AG04450 (cell line): Measurements from ENCODE around the gene ATP9B. TPM values are rescaled to one million over a fixed set of nuclear protein-coding genes. Genes with fewer than 3 reads are reported as not detected.
A peak's percentile ranks its signal among the peaks of the same experiment; 100 is the strongest.

Experiments used
- CTCF ChIA-PET: fragments of 300-600, 350-600 bp; formaldehyde crosslinking; extraction: SDS; loops from one replicate; lab custom pipeline; 2022; ENCODE audit warnings: antibody characterized with exemption, inconsistent platforms; lab: Charles Lee
- POLR2A ChIA-PET: fragments of 350-600 bp; formaldehyde crosslinking; extraction: SDS; loops from one replicate; lab custom pipeline; 2021; ENCODE audit warnings: antibody characterized with exemption, inconsistent platforms; lab: Yijun Ruan, JAX
- DNase-seq: peaks from one replicate; pipeline ENCODE4 v3.0.0-alpha.2; 2011; ENCODE audit warnings: low read depth, low spot score
- H3K27ac ChIP-seq: one replicate; pipeline ENCODE4 v1.5.1; 2012; ENCODE audit warnings: low read depth, low read length, control low read depth
- H3K27me3 ChIP-seq: one replicate; pipeline ENCODE4 v1.6.0; 2012; ENCODE audit warnings: low read length; ENCODE audit not compliant: control insufficient read depth, insufficient read depth
- H3K4me3 ChIP-seq: 2 replicates; pipeline ENCODE4 v1.5.1; 2011; ENCODE audit warnings: mild to moderate bottlenecking, low read depth, low read length, control low read depth
- H3K9me3 ChIP-seq: 2 replicates; pipeline ENCODE4 v1.5.1; 2012; ENCODE audit warnings: low read length; ENCODE audit not compliant: control insufficient read depth, insufficient read depth
- polyA plus RNA-seq: library from polyadenylated mRNA; depleted of rRNA; stranded (reverse); fragments of >200 nt; gene quantifications from 2 replicates; pipeline ENCODE4 v1.2.3, GENCODE V29; 2011
- TF ChIP-seq, protein P1 (sequence below): IDR thresholded peaks from 2 replicates; pipeline ENCODE4 v1.5.1; 2011; ENCODE audit warnings: low read depth, low read length, control low read depth, inconsistent platforms

The ATP9B gene
- polyA plus RNA-seq, 1 experiment, result 18.1 TPM

DNA sequence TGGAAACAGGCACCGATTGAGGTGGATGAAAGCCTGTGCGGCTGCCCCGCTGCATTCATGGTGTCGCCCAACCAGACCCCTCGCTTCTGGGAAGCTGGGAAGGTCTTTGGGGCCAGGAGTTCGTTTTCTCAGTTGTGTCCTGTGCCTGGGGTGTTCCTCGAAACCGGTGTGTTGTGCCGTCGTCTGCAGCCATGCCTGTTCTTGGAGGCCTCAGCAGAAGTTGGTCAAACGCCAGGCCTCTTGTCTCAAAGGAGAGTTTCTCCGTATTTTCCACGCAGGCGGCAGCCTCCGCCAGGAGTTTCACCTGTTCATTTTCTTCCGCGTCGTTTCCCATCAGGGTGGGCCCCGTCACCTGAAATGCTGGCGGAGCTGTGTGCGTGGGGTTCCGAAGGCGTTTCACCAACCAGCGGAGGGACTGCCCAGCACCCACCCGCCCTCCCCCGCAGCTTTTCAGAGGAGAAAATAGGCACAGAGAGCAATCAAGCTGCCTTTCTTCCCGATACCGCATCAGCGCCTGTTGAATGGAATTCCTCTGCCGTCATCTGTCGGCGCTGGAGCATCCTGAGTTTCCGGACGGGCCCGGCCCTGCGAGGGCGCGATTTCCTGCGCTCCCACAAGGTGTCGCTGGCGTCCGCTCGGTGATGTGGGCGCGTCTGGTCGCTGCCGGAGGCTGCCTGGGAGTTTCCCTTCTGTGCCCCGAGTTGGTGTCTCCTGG, 309.5 kb downstream of the ATP9B start:
- ChIA-PET CTCF (interaction anchor here (0.6 to 7.4 kb wide), 20 partner anchors 9 to 302 kb away, joined by 3 to 107 read pairs (median 3); no protein-coding TSS in a partner anchor), POLR2A (no interaction called here)
- H3K9me3 ChIP-seq, result no peaks in the 10 kb centered on the region; the same call in 1 of the 2 replicates
- no peak overlapping the region for H3K4me3 ChIP-seq
- no peaks in the 10 kb centered on the region for H3K27me3 ChIP-seq
- DNase-seq, result no peak
- H3K27ac ChIP-seq, result no peak overlapping the region
- TF ChIP-seq, protein P1, sequence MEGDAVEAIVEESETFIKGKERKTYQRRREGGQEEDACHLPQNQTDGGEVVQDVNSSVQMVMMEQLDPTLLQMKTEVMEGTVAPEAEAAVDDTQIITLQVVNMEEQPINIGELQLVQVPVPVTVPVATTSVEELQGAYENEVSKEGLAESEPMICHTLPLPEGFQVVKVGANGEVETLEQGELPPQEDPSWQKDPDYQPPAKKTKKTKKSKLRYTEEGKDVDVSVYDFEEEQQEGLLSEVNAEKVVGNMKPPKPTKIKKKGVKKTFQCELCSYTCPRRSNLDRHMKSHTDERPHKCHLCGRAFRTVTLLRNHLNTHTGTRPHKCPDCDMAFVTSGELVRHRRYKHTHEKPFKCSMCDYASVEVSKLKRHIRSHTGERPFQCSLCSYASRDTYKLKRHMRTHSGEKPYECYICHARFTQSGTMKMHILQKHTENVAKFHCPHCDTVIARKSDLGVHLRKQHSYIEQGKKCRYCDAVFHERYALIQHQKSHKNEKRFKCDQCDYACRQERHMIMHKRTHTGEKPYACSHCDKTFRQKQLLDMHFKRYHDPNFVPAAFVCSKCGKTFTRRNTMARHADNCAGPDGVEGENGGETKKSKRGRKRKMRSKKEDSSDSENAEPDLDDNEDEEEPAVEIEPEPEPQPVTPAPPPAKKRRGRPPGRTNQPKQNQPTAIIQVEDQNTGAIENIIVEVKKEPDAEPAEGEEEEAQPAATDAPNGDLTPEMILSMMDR, result peak; percentile 95

DNA sequence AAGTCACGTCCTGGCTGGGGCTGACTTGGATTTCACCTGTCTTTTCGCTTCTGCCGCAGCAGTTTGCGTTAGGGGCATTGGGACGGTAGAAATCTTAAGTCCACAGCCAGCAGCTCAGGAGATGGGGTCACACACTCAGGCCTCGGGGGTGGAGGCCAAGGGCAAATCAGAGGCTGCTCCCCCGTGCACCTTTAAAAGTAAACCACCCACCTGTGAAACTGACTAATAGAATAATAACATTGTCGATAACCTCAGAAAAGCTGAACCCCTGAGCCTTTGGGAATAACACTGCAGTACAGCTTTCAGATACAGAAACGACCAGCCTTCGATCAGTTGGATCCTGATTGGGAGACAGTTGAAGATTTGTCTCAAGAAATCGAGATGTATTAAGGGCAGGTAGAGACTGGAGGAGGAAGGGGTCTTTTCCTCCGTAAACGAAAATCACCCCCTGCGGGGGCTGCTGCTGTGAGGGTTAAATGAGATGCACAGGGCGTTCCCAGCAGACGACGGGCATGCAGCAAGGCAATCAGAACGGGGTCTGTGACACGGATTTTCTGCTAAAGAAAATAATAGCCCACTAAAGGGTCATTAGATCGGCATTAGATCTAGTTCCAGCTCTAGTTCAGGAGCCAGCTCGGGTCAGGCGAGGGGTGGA, 310.2 kb downstream of the ATP9B start:
- POLR2A ChIA-PET, result no interaction called here
- Histone ChIP-seq H3K9me3 (no peaks in the 10 kb centered on the region; the same call in 1 of the 2 replicates), H3K4me3 (no peak overlapping the region), H3K27me3 (no peaks in the 10 kb centered on the region), H3K27ac (no peak overlapping the region)
- TF ChIP-seq, protein P1, result no peak
- CTCF ChIA-PET, result interaction anchor here (0.7 to 7.4 kb wide), 14 partner anchors 8 to 324 kb away, joined by 3 to 107 read pairs (median 6); no protein-coding TSS in a partner anchor
- DNase-seq, result no peak

DNA sequence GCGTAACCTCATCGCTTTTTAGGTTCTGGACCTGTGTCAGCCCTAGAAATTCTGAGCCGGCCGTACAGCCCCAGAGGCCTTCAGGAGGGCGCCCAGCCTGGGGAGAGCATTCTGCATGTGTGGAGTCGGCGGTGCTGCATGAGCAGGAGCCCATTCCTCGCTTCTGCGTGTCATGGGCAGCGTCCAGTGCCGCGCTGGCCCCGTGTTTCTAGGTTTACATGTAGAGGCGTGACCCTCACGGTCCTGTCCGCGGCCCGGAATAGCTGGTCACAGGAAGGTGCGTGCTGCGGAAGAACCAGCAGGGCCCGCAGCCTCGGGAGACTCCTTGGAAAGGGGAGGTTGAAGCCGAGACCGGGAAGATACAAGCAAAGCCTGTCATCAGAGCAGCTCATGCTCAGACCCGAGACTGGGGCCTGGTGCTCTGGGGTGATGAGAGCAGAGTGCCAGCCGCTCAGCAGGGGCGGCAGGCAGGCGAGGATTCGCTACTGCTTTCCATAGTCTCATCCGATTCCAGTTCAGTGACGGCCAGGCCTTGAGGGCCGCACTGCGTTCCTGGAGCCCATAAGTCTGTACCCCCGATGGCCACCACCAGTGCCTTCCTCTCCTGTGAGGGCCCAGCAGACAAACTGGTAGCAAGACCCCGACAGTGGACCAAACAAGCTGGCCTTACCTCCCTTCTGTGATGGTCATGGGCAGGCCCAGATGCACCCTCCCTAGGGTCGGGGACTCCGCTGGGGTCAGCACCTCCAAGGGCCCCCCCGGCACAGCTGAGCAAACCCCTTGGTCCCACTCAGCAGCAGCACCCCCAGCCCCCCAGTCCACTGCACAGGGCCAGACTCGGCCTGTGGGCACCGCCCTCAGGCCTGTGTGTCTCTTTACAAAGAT, 311.0 kb downstream of the ATP9B start:
- no peak overlapping the region for H3K4me3 ChIP-seq
- ChIA-PET CTCF (interaction anchor here (0.6 to 7.4 kb wide), 23 partner anchors 8 to 578 kb away, joined by 3 to 107 read pairs (median 4); no protein-coding TSS in a partner anchor), POLR2A (no interaction called here)
- TF ChIP-seq, protein P1, result no peak
- no peak for DNase-seq
- no peak overlapping the region for H3K27ac ChIP-seq
- no peaks in the 10 kb centered on the region; the same call in 1 of the 2 replicates for H3K9me3 ChIP-seq
- no peaks in the 10 kb centered on the region for H3K27me3 ChIP-seq

DNA sequence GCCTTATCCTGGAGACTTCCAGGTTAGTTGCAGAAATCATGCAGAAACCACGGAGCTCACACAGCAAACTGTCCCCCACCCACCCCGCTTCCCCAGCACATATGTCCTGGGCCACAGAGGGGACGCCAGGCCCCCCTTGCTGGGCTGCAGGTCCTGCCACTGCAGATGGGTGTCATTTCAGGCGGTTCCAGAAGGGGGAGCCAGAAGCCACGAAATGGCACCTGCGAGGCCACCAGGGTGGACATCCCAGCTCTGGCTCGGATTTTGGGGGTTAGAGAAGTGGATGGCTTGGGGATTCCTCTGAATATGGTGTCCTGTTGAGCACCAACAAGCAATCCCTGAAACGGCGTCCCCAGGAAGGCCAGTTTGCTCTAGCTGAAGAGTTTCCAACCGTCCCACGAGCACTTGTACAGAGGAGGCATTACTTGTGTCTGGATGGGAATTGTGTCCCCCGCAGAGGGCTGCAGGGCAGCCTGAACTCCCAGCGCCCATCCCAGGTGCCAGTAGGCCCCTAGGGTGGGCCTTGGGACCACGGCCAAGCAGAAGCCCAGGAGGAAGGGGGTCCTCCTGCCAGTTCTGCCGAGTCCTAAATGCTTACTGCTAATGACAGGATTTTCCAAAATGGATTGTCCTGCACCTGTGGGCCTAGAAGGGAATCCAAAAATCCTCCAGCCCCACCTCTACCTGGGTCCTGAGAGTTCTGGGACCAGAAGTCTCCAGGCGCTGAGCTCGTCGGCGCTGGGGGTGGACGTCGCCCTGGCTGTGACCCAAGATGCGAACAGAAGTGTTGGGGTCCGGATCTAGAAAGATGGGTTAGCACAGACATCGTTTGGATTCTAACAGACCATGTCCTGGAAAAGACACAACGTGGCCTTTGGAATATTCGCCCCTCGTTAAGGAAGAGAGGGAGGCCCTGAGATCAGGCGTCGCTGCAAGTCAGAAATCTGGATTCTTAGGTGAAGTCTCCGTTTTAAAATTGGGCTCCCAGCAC, 311.9 kb downstream of the ATP9B start:
- ChIA-PET CTCF (interaction anchor here (0.6 to 7.4 kb wide), 20 partner anchors 10 to 577 kb away, joined by 3 to 107 read pairs (median 3); no protein-coding TSS in a partner anchor), POLR2A (no interaction called here)
- H3K4me3 ChIP-seq, result no peak overlapping the region
- no peak for DNase-seq
- TF ChIP-seq, protein P1, result peak; percentile 83
- H3K9me3 ChIP-seq, result no peaks in the 10 kb centered on the region; the same call in 1 of the 2 replicates
- H3K27me3 ChIP-seq, result no peaks in the 10 kb centered on the region
- H3K27ac ChIP-seq, result no peak overlapping the region
